Vagina (tissue), 2 donors: ENCODE data around the gene RPL10A. TPM values are rescaled to one million over a fixed set of nuclear protein-coding genes. Genes with fewer than 3 reads are reported as not detected.

Experiments
- DNase-seq, 2 donors: peaks; one replicate each; pipeline ENCODE4 v3.0.0-alpha.2; 2017; ENCODE audit errors: extremely low spot score in 2 of 2
- H3K27ac ChIP-seq: fragments of 200-600 bp; sonication (generic); one replicate; pipeline ENCODE4 v1.5.1; 2019
- H3K27me3 ChIP-seq: fragments of 200-600 bp; sonication (generic); one replicate; pipeline ENCODE4 v1.5.1; 2019
- H3K36me3 ChIP-seq, 2 donors: fragments of 200-600 bp; sonication (generic); one replicate each; pipeline ENCODE4 v1.5.1; 2017 to 2019
- H3K4me1 ChIP-seq: fragments of 200-600 bp; sonication (generic); one replicate; pipeline ENCODE4 v1.5.1; 2019
- H3K4me3 ChIP-seq, 2 donors: fragments of 200-600 bp; sonication (generic); 1 replicate in 1 of 2; 2 replicates in 1 of 2; pipeline ENCODE4 v1.5.1; 2016 to 2019
- H3K9me3 ChIP-seq: fragments of 200-600 bp; sonication (generic); one replicate; pipeline ENCODE4 v1.5.1; 2019
- CTCF ChIP-seq, 3 experiments: fragments of 450-650 bp in 2 of 3; fragments of 200-600 bp in 1 of 3; sonication (generic) in 1 of 3; IDR thresholded peaks; one replicate each; pipeline ENCODE4 v1.5.1; 2017 to 2019; ENCODE audit warnings: antibody characterized with exemption in 3 of 3, mild to moderate bottlenecking in 2 of 3, moderate library complexity in 2 of 3
- POLR2A ChIP-seq, 2 donors: fragments of 450-650 bp; IDR thresholded peaks; one replicate each; pipeline ENCODE4 v1.6.1; 2017; ENCODE audit warnings: antibody characterized with exemption in 2 of 2, mild to moderate bottlenecking in 2 of 2, moderate library complexity in 2 of 2
- POLR2AphosphoS5 ChIP-seq, 2 donors: sonication (generic); formaldehyde crosslinking; IDR thresholded peaks; one replicate each; pipeline ENCODE4 v1.9.0; 2017; ENCODE audit warnings: antibody characterized with exemption in 2 of 2, mild to moderate bottlenecking in 2 of 2, low read depth in 1 of 2; ENCODE audit not compliant: insufficient read depth in 1 of 2
- intact Hi-C: fragments of 100-400 bp; cut with DNase I; formaldehyde crosslinking; loops from one replicate; pipeline ENCODE4 v1.15.1; 2023
- total RNA-seq: library from RNA; depleted of rRNA; stranded (reverse); fragments of >200 nt; gene quantifications from one replicate; pipeline ENCODE4 v1.2.3, GENCODE V29; 2016

Gene RPL10A
- total RNA-seq, 1 donor from 2014 or later: 2,013 TPM

- TF ChIP-seq POLR2AphosphoS5 (IDR thresholded peaks at IDR 0.05; ENCODE audit: insufficient read depth in 1 of 2, low read depth in 1 of 2) (peak; percentile 85 to 87), CTCF (IDR thresholded peaks at IDR 0.05) (no peak), POLR2A (IDR thresholded peaks at IDR 0.05) (peak in 1 of 2 donors; percentile 40)
- H3K4me3 ChIP-seq: peak overlapping the region; percentile 24 to 42
- peak in 1 of 2 donors; percentile 96 for DNase-seq
- H3K27me3 ChIP-seq: no peaks in the 10 kb centered on the region
- H3K4me1 ChIP-seq: peaks cover 67% of the 10 kb centered on the region
- no peaks in the 10 kb centered on the region for H3K36me3 ChIP-seq
- intact Hi-C loops: no loop called here
- no peaks in the 10 kb centered on the region for H3K9me3 ChIP-seq
- peak overlapping the region; percentile 97 for H3K27ac ChIP-seq
These were observed 18.1 kb downstream of the RPL10A start for GRCh38 chr6:35486005-35486925.

- Histone ChIP-seq H3K4me1 (peaks cover 83% of the 10 kb centered on the region), H3K27me3 (no peaks in the 10 kb centered on the region), H3K27ac (peak overlapping the region; percentile 97), H3K9me3 (no peaks in the 10 kb centered on the region), H3K36me3 (no peaks in the 10 kb centered on the region), H3K4me3 (no peak overlapping the region)
- intact Hi-C loops: no loop called here
- DNase-seq: no peak
- TF ChIP-seq POLR2AphosphoS5 (IDR thresholded peaks at IDR 0.05; ENCODE audit: insufficient read depth in 1 of 2, low read depth in 1 of 2) (peak in 1 of 2 donors; percentile 36), POLR2A (IDR thresholded peaks at IDR 0.05) (no peak), CTCF (IDR thresholded peaks at IDR 0.05) (no peak)
These were observed 19.7 kb downstream of the RPL10A start for GRCh38 chr6:35487658-35488516.

DNA sequence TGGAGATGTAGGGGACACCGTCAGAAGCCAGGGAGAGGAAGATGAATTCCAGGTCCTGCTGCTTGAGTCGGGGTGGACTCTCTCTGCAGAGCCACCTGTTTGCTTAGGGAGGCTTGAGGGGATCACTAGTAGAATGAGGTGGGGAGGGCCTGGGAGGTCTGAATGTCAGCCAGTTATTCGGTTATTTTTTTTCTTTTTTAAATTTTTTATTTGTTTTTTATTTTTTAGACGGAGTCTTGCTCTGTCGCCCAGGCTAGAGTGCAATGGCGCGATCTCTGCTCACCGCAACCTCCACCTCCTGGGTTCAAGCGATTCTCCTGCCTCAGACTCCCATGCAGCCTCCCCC lies 20.3 kb downstream of the RPL10A start:
- peak overlapping the region; percentile 97 for H3K27ac ChIP-seq
- TF ChIP-seq POLR2A (IDR thresholded peaks at IDR 0.05) (no peak), POLR2AphosphoS5 (IDR thresholded peaks at IDR 0.05; ENCODE audit: insufficient read depth in 1 of 2, low read depth in 1 of 2) (no peak), CTCF (IDR thresholded peaks at IDR 0.05) (no peak)
- H3K9me3 ChIP-seq: no peaks in the 10 kb centered on the region
- H3K27me3 ChIP-seq: no peaks in the 10 kb centered on the region
- DNase-seq: no peak
- H3K4me3 ChIP-seq: no peak overlapping the region
- intact Hi-C loops: no loop called here
- H3K4me1 ChIP-seq: peaks cover 89% of the 10 kb centered on the region
- no peaks in the 10 kb centered on the region for H3K36me3 ChIP-seq

- intact Hi-C loops: no loop called here
- Histone ChIP-seq H3K4me3 (no peak overlapping the region), H3K9me3 (no peaks in the 10 kb centered on the region), H3K36me3 (no peaks in the 10 kb centered on the region), H3K27me3 (no peaks in the 10 kb centered on the region), H3K27ac (peak overlapping the region; percentile 97), H3K4me1 (peaks cover 95% of the 10 kb centered on the region)
- no peak for DNase-seq
- TF ChIP-seq POLR2A (IDR thresholded peaks at IDR 0.05) (no peak), CTCF (IDR thresholded peaks at IDR 0.05) (no peak), POLR2AphosphoS5 (IDR thresholded peaks at IDR 0.05; ENCODE audit: insufficient read depth in 1 of 2, low read depth in 1 of 2) (no peak)
These were observed 20.9 kb downstream of the RPL10A start for GRCh38 chr6:35489066-35489465.
